Mammary epithelial cell (primary cell): ENCODE results near the gene TAF4.

Experiments used
- EZH2 ChIP-seq: IDR thresholded peaks from 2 replicates; pipeline ENCODE4 v1.6.1; 2012; ENCODE audit warnings: low read length, inconsistent platforms, borderline replicate concordance
- TF ChIP-seq, protein P1 (sequence below), 2 donors: IDR thresholded peaks in 1 of 2; conservative IDR thresholded peaks in 1 of 2; 2 replicates each; pipeline ENCODE4 v1.5.1; 2011 to 2012; ENCODE audit warnings: inconsistent platforms in 2 of 2, low read length in 2 of 2, mild to moderate bottlenecking in 2 of 2, control low read depth in 1 of 2, low read depth in 1 of 2; ENCODE audit not compliant: insufficient read depth in 1 of 2; ENCODE audit errors: extremely low read depth in 1 of 2

- TF ChIP-seq, protein P1, sequence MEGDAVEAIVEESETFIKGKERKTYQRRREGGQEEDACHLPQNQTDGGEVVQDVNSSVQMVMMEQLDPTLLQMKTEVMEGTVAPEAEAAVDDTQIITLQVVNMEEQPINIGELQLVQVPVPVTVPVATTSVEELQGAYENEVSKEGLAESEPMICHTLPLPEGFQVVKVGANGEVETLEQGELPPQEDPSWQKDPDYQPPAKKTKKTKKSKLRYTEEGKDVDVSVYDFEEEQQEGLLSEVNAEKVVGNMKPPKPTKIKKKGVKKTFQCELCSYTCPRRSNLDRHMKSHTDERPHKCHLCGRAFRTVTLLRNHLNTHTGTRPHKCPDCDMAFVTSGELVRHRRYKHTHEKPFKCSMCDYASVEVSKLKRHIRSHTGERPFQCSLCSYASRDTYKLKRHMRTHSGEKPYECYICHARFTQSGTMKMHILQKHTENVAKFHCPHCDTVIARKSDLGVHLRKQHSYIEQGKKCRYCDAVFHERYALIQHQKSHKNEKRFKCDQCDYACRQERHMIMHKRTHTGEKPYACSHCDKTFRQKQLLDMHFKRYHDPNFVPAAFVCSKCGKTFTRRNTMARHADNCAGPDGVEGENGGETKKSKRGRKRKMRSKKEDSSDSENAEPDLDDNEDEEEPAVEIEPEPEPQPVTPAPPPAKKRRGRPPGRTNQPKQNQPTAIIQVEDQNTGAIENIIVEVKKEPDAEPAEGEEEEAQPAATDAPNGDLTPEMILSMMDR (conservative IDR thresholded peaks at IDR 0.05 in 1 of 2, IDR thresholded peaks at IDR 0.05 in 1 of 2; ENCODE audit: extremely low read depth in 1 of 2, insufficient read depth in 1 of 2, low read depth in 1 of 2, low read length in 2 of 2): no peak
- TF ChIP-seq EZH2: no peak
Observed at GRCh38 chr20:62054451-62054953, 11.2 kb downstream of the TAF4 start.
